ENCODE results near the gene ANXA1.

DNA sequence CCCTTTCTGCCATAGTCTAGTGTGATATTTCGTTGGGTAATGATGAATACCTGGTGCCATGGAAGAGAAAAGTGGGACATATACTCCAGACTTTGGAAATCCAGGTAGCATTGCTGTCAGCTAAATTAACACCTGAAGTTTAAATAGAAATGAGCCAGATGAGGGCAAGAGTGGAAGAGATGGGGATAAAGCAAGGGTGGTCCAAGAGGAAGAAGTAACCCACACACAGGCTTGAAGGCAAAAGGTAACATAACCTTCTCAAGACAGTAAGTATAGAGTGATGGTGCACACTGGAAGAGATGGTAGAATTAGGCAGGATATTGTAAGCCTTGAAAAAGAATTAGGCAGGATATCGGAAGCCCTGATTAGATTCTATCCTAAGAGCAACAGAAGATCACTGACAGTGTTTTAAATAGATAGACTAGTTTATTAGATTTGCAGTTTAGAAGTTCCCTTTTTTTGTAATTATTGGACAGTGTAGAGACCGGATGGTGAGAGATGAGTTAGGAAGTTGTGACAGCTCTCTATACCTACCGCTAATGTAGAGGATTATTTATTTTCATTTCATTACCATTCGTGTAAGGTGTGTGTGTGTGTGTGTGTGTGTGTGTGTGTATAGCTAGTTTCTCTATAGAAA, 16.8 kb downstream of the ANXA1 start:
- TF ChIP-seq, protein P1, sequence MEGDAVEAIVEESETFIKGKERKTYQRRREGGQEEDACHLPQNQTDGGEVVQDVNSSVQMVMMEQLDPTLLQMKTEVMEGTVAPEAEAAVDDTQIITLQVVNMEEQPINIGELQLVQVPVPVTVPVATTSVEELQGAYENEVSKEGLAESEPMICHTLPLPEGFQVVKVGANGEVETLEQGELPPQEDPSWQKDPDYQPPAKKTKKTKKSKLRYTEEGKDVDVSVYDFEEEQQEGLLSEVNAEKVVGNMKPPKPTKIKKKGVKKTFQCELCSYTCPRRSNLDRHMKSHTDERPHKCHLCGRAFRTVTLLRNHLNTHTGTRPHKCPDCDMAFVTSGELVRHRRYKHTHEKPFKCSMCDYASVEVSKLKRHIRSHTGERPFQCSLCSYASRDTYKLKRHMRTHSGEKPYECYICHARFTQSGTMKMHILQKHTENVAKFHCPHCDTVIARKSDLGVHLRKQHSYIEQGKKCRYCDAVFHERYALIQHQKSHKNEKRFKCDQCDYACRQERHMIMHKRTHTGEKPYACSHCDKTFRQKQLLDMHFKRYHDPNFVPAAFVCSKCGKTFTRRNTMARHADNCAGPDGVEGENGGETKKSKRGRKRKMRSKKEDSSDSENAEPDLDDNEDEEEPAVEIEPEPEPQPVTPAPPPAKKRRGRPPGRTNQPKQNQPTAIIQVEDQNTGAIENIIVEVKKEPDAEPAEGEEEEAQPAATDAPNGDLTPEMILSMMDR (conservative IDR thresholded peaks at IDR 0.05; ENCODE audit: low read depth, low read length), result no peak
- TF ChIP-seq EZH2 (IDR thresholded peaks at IDR 0.05; ENCODE audit: low read length, unreplicated experiment) (no peak), EZH2phosphoT487 (IDR thresholded peaks at IDR 0.05; ENCODE audit: borderline replicate concordance, low read length) (no peak)

Measured in PC-3 (cell line).